Esophagus squamous epithelium (tissue), 5 donors: ENCODE data around the gene PSORS1C1. TPM values are rescaled to one million over a fixed set of nuclear protein-coding genes. Genes with fewer than 3 reads are reported as not detected.
"Not testable (repeated sequence)": the region's sequence is repeated elsewhere in the genome, so short reads cannot be mapped to it uniquely, and the experiment has no call there.

Source experiments
- DNase-seq: peaks from one replicate; lab custom pipeline; 2025; lab: John Stamatoyannopoulos, UW
- H3K27ac ChIP-seq, 4 donors: fragments of 200-600 bp; sonication (generic); one replicate each; pipeline ENCODE4 v1.5.1; 2016 to 2019; ENCODE audit warnings: mild to moderate bottlenecking in 1 of 4
- H3K27me3 ChIP-seq, 4 donors: fragments of 200-600 bp; sonication (generic); 1 replicate in 3 of 4; 2 replicates in 1 of 4; pipeline versions ENCODE4 v1.5.1 to v1.6.0; 2017 to 2021; ENCODE audit warnings: antibody characterized with exemption in 1 of 4
- H3K36me3 ChIP-seq, 3 donors: fragments of 200-600 bp; sonication (generic); one replicate each; pipeline ENCODE4 v1.5.1; 2016 to 2019
- H3K4me1 ChIP-seq, 3 donors: fragments of 200-600 bp; sonication (generic); one replicate each; pipeline ENCODE4 v1.5.1; 2017 to 2019
- H3K4me3 ChIP-seq, 4 donors: fragments of 200-600 bp; sonication (generic); 1 replicate in 3 of 4; 2 replicates in 1 of 4; pipeline ENCODE4 v1.5.1; 2016 to 2019; ENCODE audit warnings: mild to moderate bottlenecking in 2 of 4, moderate library complexity in 1 of 4
- H3K9me3 ChIP-seq, 3 donors: fragments of 200-600 bp; sonication (generic); one replicate each; pipeline ENCODE4 v1.5.1; 2016 to 2019
- CTCF ChIP-seq, 6 experiments: fragments of 450-650 bp in 4 of 6; fragments of 200-600 bp in 2 of 6; sonication (generic) in 2 of 6; IDR thresholded peaks; one replicate each; pipeline ENCODE4 v1.5.1; 2016 to 2019; ENCODE audit warnings: antibody characterized with exemption in 6 of 6, mild to moderate bottlenecking in 4 of 6, moderate library complexity in 4 of 6
- POLR2A ChIP-seq, 4 donors: fragments of 450-650 bp; IDR thresholded peaks; one replicate each; pipeline ENCODE4 v1.6.1; 2017; ENCODE audit warnings: antibody characterized with exemption in 4 of 4, mild to moderate bottlenecking in 4 of 4, moderate library complexity in 3 of 4
- WGBS, 2 donors: methylation state at CpG; one replicate each; pipeline ENCODE4 v1.1.5; 2018; 5-methylcytosine and 5-hydroxymethylcytosine counted together
- intact Hi-C: fragments of 100-400 bp; cut with DNase I; formaldehyde crosslinking; loops from one replicate; pipeline ENCODE4 v1.15.0; 2022
- total RNA-seq, 4 donors: library from RNA; depleted of rRNA; stranded (reverse); fragments of >200 nt; gene quantifications; one replicate each; pipeline ENCODE4 v1.1.0, GENCODE V29; 2016
- donor health status: DM: yes; HTN: yes; CAD: no.

Gene PSORS1C1
- 1 to 10 TPM in 3 of 4 donors, under 1 TPM in 1; 0.06 to 2.7 (median 1.2) TPM for total RNA-seq

DNA sequence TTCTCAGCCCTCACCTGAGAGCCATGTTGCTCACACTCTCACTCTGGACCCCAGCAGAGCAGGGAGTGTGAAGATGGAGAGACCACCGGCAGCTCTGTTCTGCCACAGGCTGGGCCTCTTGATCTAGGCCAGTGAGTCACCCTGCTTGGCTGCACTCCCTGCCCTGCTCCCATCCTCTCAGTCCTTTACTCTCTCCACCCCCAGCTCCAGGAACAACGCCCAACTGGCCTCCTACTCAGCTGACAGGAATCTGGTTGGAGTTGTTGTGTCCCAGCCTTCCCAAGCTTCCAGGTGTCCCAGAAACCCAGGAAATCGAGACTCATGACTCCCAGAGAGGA is at the start of gene PSORS1C1:
TSS of gene PSORS1C1 (plus strand) at position 260 of the 338 bp plus-strand sequence. CDS start 14,833 bp downstream, outside the sequence.
- Histone ChIP-seq H3K4me3 (peak within 1 kb of the TSS in 3 of 4 donors; percentile 28 to 54 (median 34)), H3K9me3 (no peaks in the 10 kb centered on the region), H3K27ac (peak within 1 kb of the TSS in 3 of 4 donors; percentile 78 to 83 (median 83)), H3K4me1 (peaks cover 12 to 52% (median 22%) of the 10 kb centered on the region in 3 donors), H3K27me3 (peaks cover 0 to 17% (median 0%) of the 10 kb centered on the region in 4 donors), H3K36me3 (no peaks in the 10 kb centered on the region)
- 0 to 7% methylated on average over 1 to 3 of the region's 3 CpGs for WGBS, 2 donors
- TF ChIP-seq POLR2A (IDR thresholded peaks at IDR 0.05) (no peak), CTCF (IDR thresholded peaks at IDR 0.05) (no peak)
- intact Hi-C loops: no loop called here
- DNase-seq: no peak

GRCh38 chr6:31065556-31065955 is 49.0 kb upstream of the PSORS1C1 start:
- Histone ChIP-seq H3K4me3 (no peak overlapping the region), H3K9me3 (no peaks in the 10 kb centered on the region), H3K4me1 (peaks cover 0 to 69% (median 3%) of the 10 kb centered on the region in 3 donors), H3K27me3 (peaks cover 0 to 5% (median 0%) of the 10 kb centered on the region in 4 donors), H3K36me3 (no peaks in the 10 kb centered on the region), H3K27ac (peak overlapping the region in 2 of 4 donors; percentile 51 to 77)
- TF ChIP-seq CTCF (IDR thresholded peaks at IDR 0.05): no peak
- TF ChIP-seq POLR2A (IDR thresholded peaks at IDR 0.05): no peak
- DNase-seq: no peak
- intact Hi-C loops: no loop called here
- 64 to 92% methylated on average over 2 of the region's 2 CpGs for WGBS, 2 donors

GRCh38 chr6:31067028-31067427 is 47.6 kb upstream of the PSORS1C1 start:
- H3K4me3 ChIP-seq, H3K9me3 ChIP-seq, intact Hi-C loops, H3K27me3 ChIP-seq, DNase-seq, H3K36me3 ChIP-seq: not testable (repeated sequence)
- 88% methylated on average over 5 of the region's 32 CpGs; no CpG with 5 or more reads in 1 of the 2 donors for WGBS, 2 donors
- peaks cover 0 to 74% (median 3%) of the 10 kb centered on the region in 3 donors for H3K4me1 ChIP-seq
- H3K27ac ChIP-seq: peak overlapping the region in 2 of 4 donors; percentile 43 to 57

DNA sequence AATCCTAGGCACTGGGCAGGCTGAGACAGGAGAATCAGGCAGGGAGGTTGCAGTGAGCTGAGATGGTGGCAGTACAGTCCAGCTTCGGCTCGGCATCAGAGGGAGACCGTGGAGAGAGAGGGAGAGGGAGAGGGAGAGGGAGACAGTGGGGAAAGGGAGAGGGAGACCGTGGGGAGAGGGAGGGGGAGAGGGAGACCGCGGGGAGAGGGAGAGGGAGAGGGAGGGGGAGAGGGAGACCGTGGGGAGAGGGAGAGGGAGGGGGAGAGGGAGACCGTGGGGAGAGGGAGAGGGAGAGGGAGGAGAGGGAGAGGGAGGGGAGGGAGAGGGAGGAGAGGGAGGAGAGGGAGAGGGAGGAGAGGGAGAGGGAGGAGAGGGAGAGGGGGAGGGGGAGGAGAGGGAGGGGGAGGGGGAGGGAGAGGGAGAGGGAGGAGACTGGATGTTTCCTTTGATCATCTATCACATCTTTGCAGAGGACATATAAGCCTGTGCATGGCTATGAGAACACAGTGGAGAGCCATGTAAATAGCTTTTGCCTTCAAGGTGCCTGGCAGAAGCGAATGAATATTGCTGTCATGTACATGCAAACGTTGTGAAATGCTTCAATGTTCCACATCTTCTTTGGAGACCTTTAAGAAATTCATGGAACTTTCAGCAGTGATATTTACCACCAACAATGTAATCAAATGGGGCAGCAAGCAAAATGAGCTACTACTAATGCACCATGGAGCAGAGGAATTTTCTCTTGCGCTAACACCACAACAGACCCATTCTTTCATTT is 46.5 kb upstream of the PSORS1C1 start:
- H3K9me3 ChIP-seq, H3K27me3 ChIP-seq, H3K36me3 ChIP-seq, DNase-seq: not testable (repeated sequence)
- H3K4me1 ChIP-seq: peaks cover 0 to 74% (median 10%) of the 10 kb centered on the region in 3 donors
- intact Hi-C loops: loop anchor here (2.0 kb wide), 1 partner anchor 153 kb away; the partner anchor contains the start of gene VARS2
- H3K4me3 ChIP-seq: peak overlapping the region in 1 of 4 donors; percentile 13
- peak overlapping the region in 3 of 4 donors; percentile 30 to 57 (median 43) for H3K27ac ChIP-seq
- WGBS, 2 donors: 65 to 76% methylated on average over 3 to 4 of the region's 11 CpGs

GRCh38 chr6:31068669-31069340 is 45.8 kb upstream of the PSORS1C1 start:
- intact Hi-C loops: loop anchor here (2.0 kb wide), 1 partner anchor 154 kb away; the partner anchor contains the start of gene VARS2
- Histone ChIP-seq H3K4me3 (no peak overlapping the region), H3K36me3 (no peaks in the 10 kb centered on the region), H3K27ac (peak overlapping the region in 2 of 4 donors; percentile 30 to 57), H3K27me3 (no peaks in the 10 kb centered on the region), H3K9me3 (no peaks in the 10 kb centered on the region), H3K4me1 (peaks cover 0 to 71% (median 10%) of the 10 kb centered on the region in 3 donors)
- DNase-seq: peak; percentile 18
- 41 to 60% methylated on average over 12 to 13 of the region's 13 CpGs for whole genome bisulfite sequencing, 2 donors
- TF ChIP-seq POLR2A (IDR thresholded peaks at IDR 0.05) (no peak), CTCF (IDR thresholded peaks at IDR 0.05) (peak; percentile 78 to 93 (median 82))
